Gastrocnemius medialis (tissue), 4 donors: ENCODE measurements around the gene TLE4.

Experiments
- CTCF ChIP-seq, 5 experiments: fragments of 450-650 bp in 3 of 5; fragments of 200-600 bp in 2 of 5; sonication (generic) in 2 of 5; IDR thresholded peaks in 4 of 5; conservative IDR thresholded peaks in 1 of 5; 1 replicate in 4 of 5; 2 replicates in 1 of 5; pipeline ENCODE4 v1.5.1; 2016 to 2019; ENCODE audit warnings: antibody characterized with exemption in 5 of 5, mild to moderate bottlenecking in 3 of 5, moderate library complexity in 3 of 5
- POLR2A ChIP-seq, 2 donors: fragments of 450-650 bp; IDR thresholded peaks; one replicate each; pipeline ENCODE4 v1.6.1; 2017; ENCODE audit warnings: antibody characterized with exemption in 2 of 2, mild to moderate bottlenecking in 2 of 2, moderate library complexity in 2 of 2

- no peak for TF ChIP-seq CTCF (IDR thresholded peaks at IDR 0.05 in 4 of 5, conservative IDR thresholded peaks at IDR 0.05 in 1 of 5)
- TF ChIP-seq POLR2A (IDR thresholded peaks at IDR 0.05): no peak
These were observed 6.4 kb downstream of the TLE4 start for GRCh38 chr9:79577969-79578723.
